HCT116 (cell line): Measurements from ENCODE around the gene ACTG2. TPM values are rescaled to one million over a fixed set of nuclear protein-coding genes. Genes with fewer than 3 reads are reported as not detected.

Source experiments
- ATAC-seq: fragments of 200-7000 bp; cut with Tn5 transposase; 2 replicates; pipeline ENCODE4 v1.9.1; 2020; ENCODE audit warnings: mild to moderate bottlenecking, moderate library complexity
- BruUV-seq: library from RNA; stranded (reverse); fragments of 400-500 nt; replicated peaks from 2 replicates; lab custom pipeline; 2021; lab: Mats Ljungman, UMichigan
- CTCF ChIA-PET: fragments of 300-600 bp; sonication (Branson Sonifier 250); formaldehyde crosslinking; loops from one replicate; lab custom pipeline; 2021; ENCODE audit warnings: antibody characterized with exemption; lab: Charles Lee
- POLR2A ChIA-PET: fragments of 300-600, 350-600 bp; sonication (Branson Sonifier 250); formaldehyde crosslinking; loops from one replicate; lab custom pipeline; 2021; ENCODE audit warnings: antibody characterized with exemption; lab: Charles Lee
- RAD21 ChIA-PET, 2 experiments: fragments of 300-600 bp; sonication (Branson Sonifier 250); formaldehyde crosslinking; loops; one replicate each; lab custom pipeline; 2023; ENCODE audit warnings: low total read pairs in 2 of 2; ENCODE audit not compliant: uncharacterized antibody in 2 of 2, unreplicated experiment in 2 of 2, low non-redundant PET in 1 of 2; lab: Charles Lee
- DNase-seq: peaks from one replicate; pipeline ENCODE4 v3.0.0-alpha.2; 2010; ENCODE audit warnings: low read depth, low spot score
- H2AFZ ChIP-seq: fragments of 200-600 bp; shearing (Covaris generic), sonication (generic); 2 replicates; pipeline ENCODE4 v1.6.1; 2017; ENCODE audit warnings: low read depth, mixed run types, mixed read lengths, antibody characterized with exemption, low read length; ENCODE audit not compliant: poor library complexity, severe bottlenecking
- H3K27ac ChIP-seq: 2 replicates; pipeline ENCODE4 v1.5.1; 2012; ENCODE audit warnings: low read depth, low read length
- H3K27me3 ChIP-seq: fragments of 200-600 bp; sonication (generic); 2 replicates; pipeline ENCODE4 v1.6.1; 2016; ENCODE audit warnings: mixed run types, low read length, mixed read lengths; ENCODE audit not compliant: insufficient read depth
- H3K36me3 ChIP-seq, 2 experiments: fragments of 200-500 bp in 1 of 2; fragments of 200-600 bp in 1 of 2; sonication (Bioruptor generic) in 1 of 2; sonication (generic) in 1 of 2; 2 replicates each; pipeline versions ENCODE4 v1.5.1 to v1.6.1; 2014 to 2016; ENCODE audit warnings: low read length in 2 of 2, inconsistent platforms in 1 of 2, mixed read lengths in 1 of 2, mixed run types in 1 of 2; ENCODE audit not compliant: insufficient read depth in 2 of 2, control insufficient read depth in 1 of 2
- H3K4me1 ChIP-seq, 2 experiments: fragments of 200-600 bp in 1 of 2; sonication (generic) in 1 of 2; 2 replicates each; pipeline versions ENCODE4 v1.5.1 to v1.6.1; 2012 to 2017; ENCODE audit warnings: low read length in 2 of 2, inconsistent platforms in 1 of 2, mild to moderate bottlenecking in 1 of 2, mixed read lengths in 1 of 2, mixed run types in 1 of 2, moderate library complexity in 1 of 2; ENCODE audit not compliant: insufficient read depth in 2 of 2, control insufficient read depth in 1 of 2
- H3K4me2 ChIP-seq: fragments of 200-600 bp; sonication (generic); 2 replicates; pipeline ENCODE4 v1.6.1; 2017; ENCODE audit warnings: mixed run types, low read length, mixed read lengths
- H3K4me3 ChIP-seq, 2 experiments: fragments of 200-600 bp in 1 of 2; sonication (generic) in 1 of 2; replicated peaks in 1 of 2; 2 replicates each; pipeline ENCODE4 v1.5.1; 2011 to 2016; ENCODE audit warnings: low read length in 2 of 2, control low read depth in 1 of 2, low read depth in 1 of 2, mild to moderate bottlenecking in 1 of 2, mixed read lengths in 1 of 2, mixed run types in 1 of 2
- H3K79me2 ChIP-seq: fragments of 200-600 bp; sonication (generic); 2 replicates; pipeline ENCODE4 v1.6.1; 2017; ENCODE audit warnings: mild to moderate bottlenecking, mixed run types, low read length, moderate library complexity, mixed read lengths; ENCODE audit not compliant: insufficient read depth
- H3K9ac ChIP-seq: fragments of 200-600 bp; sonication (generic); 2 replicates; pipeline ENCODE4 v1.6.1; 2016; ENCODE audit warnings: low read length, mixed read lengths
- H3K9me2 ChIP-seq: fragments of 200-600 bp; sonication (generic), shearing (Covaris generic); 2 replicates; pipeline ENCODE4 v1.6.1; 2017; ENCODE audit warnings: mixed run types, mild to moderate bottlenecking, moderate library complexity; ENCODE audit not compliant: insufficient read depth
- H3K9me3 ChIP-seq, 2 experiments: fragments of 200-500 bp in 1 of 2; fragments of 200-600 bp in 1 of 2; sonication (Bioruptor generic) in 1 of 2; sonication (generic) in 1 of 2; 2 replicates each; pipeline ENCODE4 v1.6.1; 2014 to 2017; ENCODE audit warnings: low read length in 2 of 2, mixed read lengths in 2 of 2, inconsistent platforms in 1 of 2, low read depth in 1 of 2, mild to moderate bottlenecking in 1 of 2, mixed run types in 1 of 2, moderate library complexity in 1 of 2; ENCODE audit not compliant: control insufficient read depth in 1 of 2, insufficient read depth in 1 of 2
- H4K20me1 ChIP-seq: fragments of 200-600 bp; sonication (generic), shearing (Covaris generic); 2 replicates; pipeline ENCODE4 v1.6.1; 2017; ENCODE audit warnings: mixed run types, mild to moderate bottlenecking, moderate library complexity; ENCODE audit not compliant: insufficient read depth
- FOSL1 ChIP-seq: IDR thresholded peaks from 2 replicates; pipeline ENCODE4 v1.6.1; 2012; ENCODE audit warnings: low read depth
- POLR2A ChIP-seq: IDR thresholded peaks from 2 replicates; pipeline ENCODE4 v1.7.0; 2011; ENCODE audit warnings: borderline replicate concordance; ENCODE audit not compliant: insufficient read depth, insufficient read length; ENCODE audit errors: extremely low read depth
- SIN3A ChIP-seq: IDR thresholded peaks from 2 replicates; pipeline ENCODE4 v1.6.1; 2012; ENCODE audit warnings: low read depth
- ZNF274 ChIP-seq: fragments of 200-500 bp; sonication (Bioruptor generic); IDR thresholded peaks from 2 replicates; pipeline ENCODE4 v1.6.1; 2014; ENCODE audit warnings: mild to moderate bottlenecking, low read depth, low read length, inconsistent platforms
- intact Hi-C: fragments of 100-400 bp; cut with micrococcal nuclease; formaldehyde crosslinking; loops from 2 replicates; pipeline ENCODE4 v1.10.0; 2022
- total RNA-seq: library from RNA; stranded (reverse); gene quantifications from one replicate; pipeline ENCODE4 v1.2.1, GENCODE V29; 2021; ENCODE audit not compliant: unreplicated experiment
- TF ChIP-seq, protein P1 (sequence below), 3 experiments: fragments of 200-600 bp in 1 of 3; sonication (generic) in 1 of 3; IDR thresholded peaks in 2 of 3; conservative IDR thresholded peaks in 1 of 3; 2 replicates each; pipeline ENCODE4 v1.5.1; 2012 to 2017; ENCODE audit warnings: low read depth in 2 of 3, low read length in 2 of 3, antibody characterized with exemption in 1 of 3, borderline replicate concordance in 1 of 3, control low read depth in 1 of 3, mild to moderate bottlenecking in 1 of 3, mixed read lengths in 1 of 3, mixed run types in 1 of 3, moderate library complexity in 1 of 3; ENCODE audit not compliant: insufficient read depth in 1 of 3

ACTG2 gene
- total RNA-seq, 1 experiment from 2014 or later = 0.89 TPM

DNA sequence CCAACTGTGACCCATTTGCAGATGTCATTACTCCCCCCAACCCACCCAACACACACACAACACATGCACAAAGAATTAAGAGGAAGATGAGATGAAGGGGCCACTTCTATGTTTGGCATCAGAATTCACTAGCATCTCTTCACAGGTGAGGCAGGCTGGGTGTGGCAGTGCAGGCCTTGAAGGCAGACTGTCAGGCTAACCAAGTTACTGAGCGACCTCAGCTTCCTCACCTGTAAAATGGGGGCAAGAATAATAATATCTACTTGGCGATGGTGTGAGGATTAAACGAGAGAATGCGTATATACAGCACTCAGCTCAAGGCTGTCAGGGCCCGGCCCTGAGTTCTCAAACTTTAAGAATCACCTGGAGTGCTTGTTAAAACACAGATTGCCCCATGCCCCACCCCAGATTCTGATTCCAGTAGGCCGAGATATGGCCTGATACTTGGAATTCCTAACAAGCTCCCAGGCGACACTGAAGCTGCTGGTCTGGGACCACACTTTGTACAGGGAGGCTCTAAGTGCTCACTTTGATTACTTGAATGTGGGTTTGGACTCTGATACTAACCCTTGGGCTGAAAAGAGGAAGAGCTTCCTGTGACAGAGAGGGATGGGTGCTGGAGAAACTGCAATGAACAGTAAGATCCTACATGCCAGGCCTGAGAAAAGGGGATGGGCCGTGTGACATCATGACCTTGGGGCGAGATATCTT, 1.1 kb downstream of the ACTG2 start:
- H3K9me3 ChIP-seq = no peaks in the 10 kb centered on the region
- no peaks in the 10 kb centered on the region for H4K20me1 ChIP-seq
- POLR2A ChIA-PET = no interaction called here
- H3K27me3 ChIP-seq = no peaks in the 10 kb centered on the region
- ATAC-seq (no peak), DNase-seq (no peak)
- TF ChIP-seq SIN3A = no peak
- TF ChIP-seq FOSL1 = no peak
- RAD21 ChIA-PET = no interaction called here
- no TSS peak for BruUV-seq
- no peaks in the 10 kb centered on the region for H3K79me2 ChIP-seq
- no peak overlapping the region for H3K27ac ChIP-seq
- H3K4me2 ChIP-seq = no peak overlapping the region
- H3K9me2 ChIP-seq = no peaks in the 10 kb centered on the region
- peaks cover 0 to 9% of the 10 kb centered on the region in 2 experiments; a peak in 1 of 4 replicates for H3K4me1 ChIP-seq
- H3K4me3 ChIP-seq = no peak overlapping the region
- H3K9ac ChIP-seq = no peak overlapping the region
- H2AFZ ChIP-seq = no peak overlapping the region
- CTCF ChIA-PET = no interaction called here
- no peaks in the 10 kb centered on the region for H3K36me3 ChIP-seq
- intact Hi-C loops = no loop called here

DNA sequence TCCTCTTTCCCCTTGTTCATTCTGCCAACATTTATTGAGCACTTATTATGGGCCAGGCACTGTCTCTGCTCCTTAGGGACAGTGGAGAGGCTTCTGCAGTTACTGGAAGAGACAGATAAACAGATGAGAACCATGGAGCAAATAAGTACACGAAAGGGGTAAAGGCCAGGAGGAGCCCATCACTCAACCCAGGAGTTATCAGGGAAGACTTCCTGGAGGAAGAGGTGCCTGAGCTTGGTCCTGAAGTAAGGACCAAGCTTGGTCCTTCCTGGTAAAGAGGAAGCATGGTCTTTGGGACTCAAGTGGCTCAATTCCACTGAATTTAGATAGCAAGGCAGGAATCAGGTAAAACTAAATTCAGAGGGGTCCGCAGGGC, 1.7 kb downstream of the ACTG2 start:
- BruUV-seq = no TSS peak
- Histone ChIP-seq H3K4me3 (no peak overlapping the region), H3K9me3 (no peaks in the 10 kb centered on the region), H3K27ac (no peak overlapping the region), H3K4me1 (peaks cover 0 to 9% of the 10 kb centered on the region in 2 experiments; a peak in 1 of 4 replicates), H3K27me3 (no peaks in the 10 kb centered on the region), H3K4me2 (no peak overlapping the region), H3K36me3 (no peaks in the 10 kb centered on the region), H3K9ac (no peak overlapping the region), H3K79me2 (no peaks in the 10 kb centered on the region), H3K9me2 (no peaks in the 10 kb centered on the region), H4K20me1 (no peaks in the 10 kb centered on the region), H2AFZ (no peak overlapping the region)
- ATAC-seq (no peak), DNase-seq (no peak)
- intact Hi-C loops = no loop called here
- POLR2A ChIA-PET = no interaction called here
- RAD21 ChIA-PET = no interaction called here
- CTCF ChIA-PET = no interaction called here
- no peak for TF ChIP-seq POLR2A
- no peak for TF ChIP-seq ZNF274
- TF ChIP-seq, protein P1, sequence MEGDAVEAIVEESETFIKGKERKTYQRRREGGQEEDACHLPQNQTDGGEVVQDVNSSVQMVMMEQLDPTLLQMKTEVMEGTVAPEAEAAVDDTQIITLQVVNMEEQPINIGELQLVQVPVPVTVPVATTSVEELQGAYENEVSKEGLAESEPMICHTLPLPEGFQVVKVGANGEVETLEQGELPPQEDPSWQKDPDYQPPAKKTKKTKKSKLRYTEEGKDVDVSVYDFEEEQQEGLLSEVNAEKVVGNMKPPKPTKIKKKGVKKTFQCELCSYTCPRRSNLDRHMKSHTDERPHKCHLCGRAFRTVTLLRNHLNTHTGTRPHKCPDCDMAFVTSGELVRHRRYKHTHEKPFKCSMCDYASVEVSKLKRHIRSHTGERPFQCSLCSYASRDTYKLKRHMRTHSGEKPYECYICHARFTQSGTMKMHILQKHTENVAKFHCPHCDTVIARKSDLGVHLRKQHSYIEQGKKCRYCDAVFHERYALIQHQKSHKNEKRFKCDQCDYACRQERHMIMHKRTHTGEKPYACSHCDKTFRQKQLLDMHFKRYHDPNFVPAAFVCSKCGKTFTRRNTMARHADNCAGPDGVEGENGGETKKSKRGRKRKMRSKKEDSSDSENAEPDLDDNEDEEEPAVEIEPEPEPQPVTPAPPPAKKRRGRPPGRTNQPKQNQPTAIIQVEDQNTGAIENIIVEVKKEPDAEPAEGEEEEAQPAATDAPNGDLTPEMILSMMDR (IDR thresholded peaks at IDR 0.05 in 2 of 3, conservative IDR thresholded peaks at IDR 0.05 in 1 of 3; ENCODE audit: borderline replicate concordance in 1 of 3, insufficient read depth in 1 of 3, low read depth in 2 of 3, low read length in 2 of 3) = no peak
